NCI-H187 (cell line): Measurements from ENCODE around the gene RBM33.
"Not testable (repeated sequence)": the region's sequence is repeated elsewhere in the genome, so short reads cannot be mapped to it uniquely, and the experiment has no call there.

Source experiments
- DNase-seq, 2 experiments: peaks; one replicate each; lab custom pipeline; 2025; lab: John Stamatoyannopoulos, UW

Gene RBM33

GRCh38 chr7:155644178-155644970 lies at the start of gene RBM33:
TSS of gene RBM33 (plus strand) at chr7:155644661. CDS start at chr7:155644877, 216 bp downstream.
- DNase-seq = peak; percentile 74 to 84

- no peak for DNase-seq
These were observed 49.5 kb upstream of the RBM33 start for GRCh38 chr7:155594961-155595366.

GRCh38 chr7:155597753-155598140 lies 46.7 kb upstream of the RBM33 start:
- DNase-seq = no peak

GRCh38 chr7:155598810-155599210 lies 45.7 kb upstream of the RBM33 start:
- DNase-seq = peak; percentile 59 to 62

GRCh38 chr7:155602156-155602555 lies 42.3 kb upstream of the RBM33 start:
- DNase-seq = no peak

- no peak for DNase-seq
These were observed 41.7 kb upstream of the RBM33 start for GRCh38 chr7:155602750-155603149.

- no peak for DNase-seq
These were observed 41.1 kb upstream of the RBM33 start for GRCh38 chr7:155603205-155603857.

- DNase-seq = no peak
These were observed 40.5 kb upstream of the RBM33 start for GRCh38 chr7:155603858-155604503.

- no peak for DNase-seq
These were observed 39.9 kb upstream of the RBM33 start for GRCh38 chr7:155604504-155604997.

GRCh38 chr7:155609185-155609584 lies 35.3 kb upstream of the RBM33 start:
- DNase-seq = no peak

- no peak for DNase-seq
These were observed 33.7 kb upstream of the RBM33 start for GRCh38 chr7:155610633-155611193.

- no peak for DNase-seq
These were observed 32.5 kb upstream of the RBM33 start for GRCh38 chr7:155611808-155612447.

- DNase-seq = no peak
These were observed 31.8 kb upstream of the RBM33 start for GRCh38 chr7:155612658-155613057.

GRCh38 chr7:155615085-155615484 lies 29.4 kb upstream of the RBM33 start:
- DNase-seq = not testable (repeated sequence)

GRCh38 chr7:155618708-155619633 lies 25.5 kb upstream of the RBM33 start:
- DNase-seq = no peak

GRCh38 chr7:155619634-155620271 lies 24.7 kb upstream of the RBM33 start:
- DNase-seq = no peak

- no peak for DNase-seq
These were observed 24.0 kb upstream of the RBM33 start for GRCh38 chr7:155620497-155620896.

GRCh38 chr7:155621418-155621980 lies 23.0 kb upstream of the RBM33 start:
- DNase-seq = no peak

- DNase-seq = no peak
These were observed 20.0 kb upstream of the RBM33 start for GRCh38 chr7:155624412-155624811.

- no peak for DNase-seq
These were observed 18.9 kb upstream of the RBM33 start for GRCh38 chr7:155625557-155625956.
